Esophagus squamous epithelium (tissue), 5 donors: Measurements from ENCODE around the gene ADORA2A. TPM values are rescaled to one million over a fixed set of nuclear protein-coding genes. Genes with fewer than 3 reads are reported as not detected.

Source experiments
- DNase-seq: peaks from one replicate; lab custom pipeline; 2025; lab: John Stamatoyannopoulos, UW
- H3K27ac ChIP-seq, 4 donors: fragments of 200-600 bp; sonication (generic); one replicate each; pipeline ENCODE4 v1.5.1; 2016 to 2019; ENCODE audit warnings: mild to moderate bottlenecking in 1 of 4
- H3K27me3 ChIP-seq, 4 donors: fragments of 200-600 bp; sonication (generic); 1 replicate in 3 of 4; 2 replicates in 1 of 4; pipeline versions ENCODE4 v1.5.1 to v1.6.0; 2017 to 2021; ENCODE audit warnings: antibody characterized with exemption in 1 of 4
- H3K36me3 ChIP-seq, 3 donors: fragments of 200-600 bp; sonication (generic); one replicate each; pipeline ENCODE4 v1.5.1; 2016 to 2019
- H3K4me1 ChIP-seq, 3 donors: fragments of 200-600 bp; sonication (generic); one replicate each; pipeline ENCODE4 v1.5.1; 2017 to 2019
- H3K4me3 ChIP-seq, 4 donors: fragments of 200-600 bp; sonication (generic); 1 replicate in 3 of 4; 2 replicates in 1 of 4; pipeline ENCODE4 v1.5.1; 2016 to 2019; ENCODE audit warnings: mild to moderate bottlenecking in 2 of 4, moderate library complexity in 1 of 4
- H3K9me3 ChIP-seq, 3 donors: fragments of 200-600 bp; sonication (generic); one replicate each; pipeline ENCODE4 v1.5.1; 2016 to 2019
- POLR2A ChIP-seq, 4 donors: fragments of 450-650 bp; IDR thresholded peaks; one replicate each; pipeline ENCODE4 v1.6.1; 2017; ENCODE audit warnings: antibody characterized with exemption in 4 of 4, mild to moderate bottlenecking in 4 of 4, moderate library complexity in 3 of 4
- WGBS, 2 donors: methylation state at CpG; one replicate each; pipeline ENCODE4 v1.1.5; 2018; 5-methylcytosine and 5-hydroxymethylcytosine counted together
- intact Hi-C: fragments of 100-400 bp; cut with DNase I; formaldehyde crosslinking; loops from one replicate; pipeline ENCODE4 v1.15.0; 2022
- total RNA-seq, 4 donors: library from RNA; depleted of rRNA; stranded (reverse); fragments of >200 nt; gene quantifications; one replicate each; pipeline ENCODE4 v1.1.0, GENCODE V29; 2016
- TF ChIP-seq, protein P1 (sequence below), 6 experiments: fragments of 450-650 bp in 4 of 6; fragments of 200-600 bp in 2 of 6; sonication (generic) in 2 of 6; IDR thresholded peaks; one replicate each; pipeline ENCODE4 v1.5.1; 2016 to 2019; ENCODE audit warnings: antibody characterized with exemption in 6 of 6, mild to moderate bottlenecking in 4 of 6, moderate library complexity in 4 of 6
- donor health status: DM: yes; HTN: yes; CAD: no.

The ADORA2A gene
- total RNA-seq, 4 donors from 2014 or later, result 1.0 to 4.0 (median 2.4) TPM

DNA sequence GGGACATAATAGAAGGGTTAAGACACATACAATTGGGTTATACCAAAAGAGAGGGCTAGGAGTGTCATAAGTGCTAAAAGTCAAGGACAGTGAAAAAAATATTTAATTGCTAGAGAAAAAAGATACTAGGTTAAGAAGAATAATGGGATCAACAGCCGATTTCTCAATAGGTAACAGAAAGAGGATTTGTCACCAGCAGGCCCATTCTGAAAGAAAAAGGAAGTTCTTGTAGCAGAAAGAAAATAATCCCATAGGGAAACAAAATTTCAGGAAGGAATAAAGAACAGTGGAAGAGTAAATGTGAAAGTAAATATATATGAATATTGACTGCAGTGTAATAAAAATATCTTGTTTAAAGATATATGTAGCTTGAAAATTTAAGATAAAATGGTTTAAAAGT lies 43.3 kb upstream of the ADORA2A start:
- Histone ChIP-seq H3K27me3 (no peaks in the 10 kb centered on the region), H3K36me3 (peaks cover 0 to 34% (median 0%) of the 10 kb centered on the region in 3 donors), H3K9me3 (no peaks in the 10 kb centered on the region), H3K4me3 (no peak overlapping the region), H3K27ac (no peak overlapping the region), H3K4me1 (peaks cover 0 to 1% (median 0%) of the 10 kb centered on the region in 3 donors)
- 79 to 85% methylated on average over 1 of the region's 1 CpG for WGBS, 2 donors
- TF ChIP-seq, protein P1, sequence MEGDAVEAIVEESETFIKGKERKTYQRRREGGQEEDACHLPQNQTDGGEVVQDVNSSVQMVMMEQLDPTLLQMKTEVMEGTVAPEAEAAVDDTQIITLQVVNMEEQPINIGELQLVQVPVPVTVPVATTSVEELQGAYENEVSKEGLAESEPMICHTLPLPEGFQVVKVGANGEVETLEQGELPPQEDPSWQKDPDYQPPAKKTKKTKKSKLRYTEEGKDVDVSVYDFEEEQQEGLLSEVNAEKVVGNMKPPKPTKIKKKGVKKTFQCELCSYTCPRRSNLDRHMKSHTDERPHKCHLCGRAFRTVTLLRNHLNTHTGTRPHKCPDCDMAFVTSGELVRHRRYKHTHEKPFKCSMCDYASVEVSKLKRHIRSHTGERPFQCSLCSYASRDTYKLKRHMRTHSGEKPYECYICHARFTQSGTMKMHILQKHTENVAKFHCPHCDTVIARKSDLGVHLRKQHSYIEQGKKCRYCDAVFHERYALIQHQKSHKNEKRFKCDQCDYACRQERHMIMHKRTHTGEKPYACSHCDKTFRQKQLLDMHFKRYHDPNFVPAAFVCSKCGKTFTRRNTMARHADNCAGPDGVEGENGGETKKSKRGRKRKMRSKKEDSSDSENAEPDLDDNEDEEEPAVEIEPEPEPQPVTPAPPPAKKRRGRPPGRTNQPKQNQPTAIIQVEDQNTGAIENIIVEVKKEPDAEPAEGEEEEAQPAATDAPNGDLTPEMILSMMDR (IDR thresholded peaks at IDR 0.05), result no peak
- no peak for TF ChIP-seq POLR2A (IDR thresholded peaks at IDR 0.05)
- DNase-seq, result no peak
- intact Hi-C loops, result no loop called here

DNA sequence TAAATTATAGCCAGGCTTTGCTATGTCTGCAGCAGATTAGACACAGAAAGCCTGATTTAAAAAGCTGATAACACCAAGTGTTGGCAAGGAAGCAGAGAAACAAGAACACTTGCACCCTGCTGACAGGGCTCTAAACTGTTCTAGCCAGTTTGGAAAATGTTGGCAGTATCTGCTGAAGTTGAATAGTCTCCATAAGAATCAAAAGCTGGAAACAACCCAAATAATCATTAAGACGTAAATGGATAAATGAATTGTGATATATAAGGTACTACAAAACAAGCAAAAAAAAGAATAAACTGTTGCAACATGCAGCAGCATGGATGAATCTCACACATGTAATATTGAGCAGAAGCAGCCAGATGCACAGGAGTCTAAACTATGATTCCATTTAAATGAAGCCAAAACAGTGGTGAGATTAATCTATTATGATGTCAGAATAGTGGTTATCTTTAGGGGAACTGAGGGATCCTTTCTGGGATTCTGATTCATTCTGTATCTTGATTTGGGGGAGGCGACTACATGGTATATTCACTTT lies 40.4 kb upstream of the ADORA2A start:
- H3K4me3 ChIP-seq, result no peak overlapping the region
- H3K36me3 ChIP-seq, result peaks cover 0 to 9% (median 0%) of the 10 kb centered on the region in 3 donors
- intact Hi-C loops, result no loop called here
- H3K27ac ChIP-seq, result no peak overlapping the region
- H3K9me3 ChIP-seq, result no peaks in the 10 kb centered on the region
- no peak for TF ChIP-seq POLR2A (IDR thresholded peaks at IDR 0.05)
- TF ChIP-seq, protein P1 (IDR thresholded peaks at IDR 0.05), result no peak
- no peaks in the 10 kb centered on the region for H3K27me3 ChIP-seq
- 67 to 71% methylated on average over 2 of the region's 2 CpGs for WGBS, 2 donors
- no peak for DNase-seq
- H3K4me1 ChIP-seq, result peaks cover 9 to 28% (median 9%) of the 10 kb centered on the region in 3 donors

DNA sequence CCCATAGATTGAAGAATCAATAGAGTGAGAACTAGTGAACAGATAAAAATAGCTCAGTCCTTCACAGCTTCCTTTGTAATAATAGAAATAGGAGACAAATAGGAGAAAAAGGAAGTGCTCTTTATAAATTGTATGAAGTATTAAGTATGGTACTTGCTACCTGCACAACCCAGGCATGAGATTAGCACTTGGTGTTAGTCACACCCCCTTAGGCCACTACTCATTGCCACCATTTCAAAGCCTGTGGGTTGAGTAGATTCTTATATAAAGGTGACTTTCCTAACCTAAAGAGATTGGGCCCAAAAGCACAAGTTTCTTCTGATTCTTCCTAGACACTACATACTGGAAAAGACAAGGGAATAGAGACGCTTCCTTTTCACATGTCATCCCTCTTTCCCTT lies 37.7 kb upstream of the ADORA2A start:
- Histone ChIP-seq H3K36me3 (peaks cover 0 to 8% (median 0%) of the 10 kb centered on the region in 3 donors), H3K27me3 (no peaks in the 10 kb centered on the region), H3K9me3 (no peaks in the 10 kb centered on the region), H3K4me3 (no peak overlapping the region), H3K27ac (peak overlapping the region in 3 of 4 donors; percentile 31 to 52 (median 47)), H3K4me1 (peaks cover 9 to 36% (median 9%) of the 10 kb centered on the region in 3 donors)
- intact Hi-C loops, result no loop called here
- WGBS, 2 donors, result 100% methylated on average over 1 of the region's 1 CpG
- no peak for DNase-seq
- TF ChIP-seq, protein P1 (IDR thresholded peaks at IDR 0.05), result no peak
- no peak for TF ChIP-seq POLR2A (IDR thresholded peaks at IDR 0.05)

DNA sequence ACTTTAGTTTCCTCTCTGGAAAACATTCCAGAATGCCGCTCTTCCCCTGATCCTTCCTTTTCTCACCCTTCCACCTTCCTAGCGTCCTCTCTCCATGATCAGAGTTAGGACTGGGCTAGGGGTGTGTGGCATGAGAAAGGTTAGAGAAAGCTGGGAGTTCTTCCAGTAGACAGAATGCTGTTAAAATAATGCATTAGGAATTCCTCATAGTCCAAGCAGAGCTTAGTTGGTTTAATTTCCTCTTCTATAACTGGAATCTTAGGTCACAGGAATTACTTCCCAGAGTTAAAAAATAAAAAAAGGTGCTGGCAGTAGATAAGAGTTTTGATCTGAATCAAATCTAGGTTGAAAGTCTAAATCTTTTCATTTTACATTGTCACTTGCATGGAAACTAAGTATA lies 37.2 kb upstream of the ADORA2A start:
- Histone ChIP-seq H3K27me3 (no peaks in the 10 kb centered on the region), H3K9me3 (no peaks in the 10 kb centered on the region), H3K27ac (peak overlapping the region in 3 of 4 donors; percentile 25 to 52 (median 47)), H3K4me3 (no peak overlapping the region), H3K36me3 (peaks cover 0 to 9% (median 0%) of the 10 kb centered on the region in 3 donors), H3K4me1 (peaks cover 9 to 36% (median 9%) of the 10 kb centered on the region in 3 donors)
- 60 to 95% methylated on average over 2 of the region's 2 CpGs for WGBS, 2 donors
- intact Hi-C loops, result no loop called here
- TF ChIP-seq, protein P1 (IDR thresholded peaks at IDR 0.05), result no peak
- TF ChIP-seq POLR2A (IDR thresholded peaks at IDR 0.05), result no peak
- no peak for DNase-seq

DNA sequence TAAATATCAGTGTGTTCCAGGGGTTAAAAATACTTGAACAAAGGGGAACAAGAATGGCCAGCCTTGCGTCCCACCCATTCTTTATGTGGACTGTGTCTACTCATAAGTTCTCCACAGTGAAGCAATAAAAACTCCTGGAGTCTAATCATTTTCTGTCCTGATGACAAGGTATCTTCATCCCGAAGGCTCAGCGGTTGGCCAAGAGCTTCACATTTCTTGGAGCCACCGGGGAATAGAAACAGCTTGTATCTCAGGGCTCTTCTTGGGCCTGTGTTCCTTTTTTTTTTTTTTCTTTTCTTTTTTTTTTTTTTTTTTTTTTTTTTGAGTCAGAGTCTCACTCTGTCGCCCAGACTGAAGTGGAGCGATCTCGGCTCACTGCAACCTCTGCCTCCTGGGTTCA lies 36.8 kb upstream of the ADORA2A start:
- H3K4me3 ChIP-seq, result no peak overlapping the region
- no peaks in the 10 kb centered on the region for H3K9me3 ChIP-seq
- intact Hi-C loops, result no loop called here
- H3K27me3 ChIP-seq, result no peaks in the 10 kb centered on the region
- H3K36me3 ChIP-seq, result peaks cover 0 to 13% (median 0%) of the 10 kb centered on the region in 3 donors
- H3K4me1 ChIP-seq, result peaks cover 9 to 36% (median 9%) of the 10 kb centered on the region in 3 donors
- peak overlapping the region in 3 of 4 donors; percentile 25 to 60 (median 47) for H3K27ac ChIP-seq
- DNase-seq, result no peak
- TF ChIP-seq, protein P1 (IDR thresholded peaks at IDR 0.05), result no peak
- no peak for TF ChIP-seq POLR2A (IDR thresholded peaks at IDR 0.05)
- 42 to 62% methylated on average over 4 to 7 of the region's 7 CpGs for WGBS, 2 donors
